Measurements from ENCODE around the gene AGBL4. TPM values are rescaled to one million over a fixed set of nuclear protein-coding genes. Genes with fewer than 3 reads are reported as not detected.

The AGBL4 gene
- total RNA-seq, 3 donors from 2014 or later, result 0.46 to 0.57 TPM; not detected in 1

DNA sequence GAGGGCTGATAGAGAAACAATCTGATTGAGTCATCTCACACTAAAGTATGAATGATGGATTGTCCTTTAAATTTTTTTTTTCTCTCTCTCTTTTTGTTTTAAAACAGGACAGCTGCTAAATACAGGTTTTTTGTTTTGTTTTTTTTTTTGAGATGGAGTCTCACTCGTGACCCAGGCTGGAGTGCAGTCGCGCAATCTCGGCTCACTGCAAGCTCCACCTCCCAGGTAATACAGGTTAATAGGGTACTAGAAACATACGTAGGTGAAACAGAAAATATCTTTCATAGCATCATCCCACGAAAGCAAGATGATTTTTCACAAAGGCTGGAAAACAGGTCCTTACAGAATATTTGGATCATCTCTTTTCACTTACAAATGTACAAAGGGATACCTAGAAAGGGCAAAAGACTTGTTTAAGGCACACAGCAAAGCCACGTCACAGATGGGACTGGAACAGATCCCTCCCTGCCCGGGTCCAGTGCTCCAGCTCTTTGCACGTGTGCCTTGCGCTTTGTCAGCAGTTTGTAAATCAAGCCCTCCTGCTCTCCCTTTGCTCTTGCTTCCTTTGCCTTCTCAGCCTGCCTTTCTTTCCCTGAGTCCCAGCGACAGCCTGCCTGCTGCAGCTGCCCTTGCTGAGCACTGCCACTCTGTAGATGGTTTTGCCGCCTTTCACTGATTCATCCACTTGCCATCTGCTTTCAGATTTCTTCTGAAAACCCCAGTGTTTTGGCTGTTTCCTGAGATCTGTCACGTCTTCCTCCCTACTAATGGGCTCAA is 1075.8 kb downstream of the AGBL4 start:
- Histone ChIP-seq H3K4me3 (no peak overlapping the region), H3K4me1 (ENCODE audit: low read depth) (no peaks in the 10 kb centered on the region), H3K9me3 (no peaks in the 10 kb centered on the region), H3K36me3 (ENCODE audit: low read depth) (no peaks in the 10 kb centered on the region)
- no peak for DNase-seq
- intact Hi-C loops (cut with DNase I, micrococcal nuclease), result no loop called here
- no peak for ATAC-seq
- TF ChIP-seq CTCF (IDR thresholded peaks at IDR 0.05), result no peak

GRCh38 chr1:48946070-48946469 is 1077.7 kb downstream of the AGBL4 start:
- no peaks in the 10 kb centered on the region for H3K36me3 ChIP-seq (ENCODE audit: low read depth)
- H3K4me3 ChIP-seq, result no peak overlapping the region
- DNase-seq, result no peak
- no peak for TF ChIP-seq CTCF (IDR thresholded peaks at IDR 0.05)
- intact Hi-C loops (cut with DNase I, micrococcal nuclease), result no loop called here
- no peaks in the 10 kb centered on the region for H3K9me3 ChIP-seq
- no peak for ATAC-seq
- no peaks in the 10 kb centered on the region for H3K4me1 ChIP-seq (ENCODE audit: low read depth)

GRCh38 chr1:48944811-48945210 is 1078.9 kb downstream of the AGBL4 start:
- DNase-seq, result no peak
- H3K9me3 ChIP-seq, result no peaks in the 10 kb centered on the region
- H3K36me3 ChIP-seq (ENCODE audit: low read depth), result no peaks in the 10 kb centered on the region
- intact Hi-C loops (cut with DNase I, micrococcal nuclease), result no loop called here
- no peak for TF ChIP-seq CTCF (IDR thresholded peaks at IDR 0.05)
- no peak for ATAC-seq
- no peak overlapping the region for H3K4me3 ChIP-seq
- no peaks in the 10 kb centered on the region for H3K4me1 ChIP-seq (ENCODE audit: low read depth)

DNA sequence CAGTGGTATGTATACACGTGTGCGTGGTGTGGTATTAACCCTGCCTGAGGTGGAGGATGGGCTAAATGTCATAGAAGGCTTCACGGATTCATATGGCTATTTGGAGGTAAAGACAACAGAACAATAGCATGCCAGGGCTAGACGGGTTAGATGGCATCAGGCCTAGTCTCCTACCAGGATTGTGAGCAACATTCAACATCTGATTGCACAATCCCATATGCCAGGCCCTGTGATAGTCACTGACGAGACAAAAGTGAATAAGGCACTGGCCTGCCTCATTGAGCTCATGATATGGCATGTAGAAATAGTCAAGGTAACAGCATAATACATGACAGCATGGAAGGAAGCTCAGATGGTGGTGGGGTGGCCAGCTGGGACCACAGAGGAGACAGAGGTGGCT is 1079.9 kb downstream of the AGBL4 start:
- intact Hi-C loops (cut with DNase I, micrococcal nuclease), result no loop called here
- ATAC-seq, result no peak

GRCh38 chr1:48943393-48943792 is 1080.4 kb downstream of the AGBL4 start:
- Histone ChIP-seq H3K36me3 (ENCODE audit: low read depth) (no peaks in the 10 kb centered on the region), H3K4me3 (no peak overlapping the region), H3K9me3 (no peaks in the 10 kb centered on the region), H3K4me1 (ENCODE audit: low read depth) (no peaks in the 10 kb centered on the region)
- DNase-seq, result no peak
- no peak for TF ChIP-seq CTCF (IDR thresholded peaks at IDR 0.05)
- intact Hi-C loops (cut with DNase I, micrococcal nuclease), result no loop called here
- no peak for ATAC-seq

More for the DNA sequence above, 1079.9 kb downstream of the AGBL4 start:
- Histone ChIP-seq H3K9me3 (no peaks in the 10 kb centered on the region), H3K4me3 (no peak overlapping the region), H3K4me1 (ENCODE audit: low read depth) (no peaks in the 10 kb centered on the region), H3K36me3 (ENCODE audit: low read depth) (no peaks in the 10 kb centered on the region)
- DNase-seq, result no peak
- no peak for TF ChIP-seq CTCF (IDR thresholded peaks at IDR 0.05)
